ENCODE data around the gene TNNC1.

The TNNC1 gene

DNA sequence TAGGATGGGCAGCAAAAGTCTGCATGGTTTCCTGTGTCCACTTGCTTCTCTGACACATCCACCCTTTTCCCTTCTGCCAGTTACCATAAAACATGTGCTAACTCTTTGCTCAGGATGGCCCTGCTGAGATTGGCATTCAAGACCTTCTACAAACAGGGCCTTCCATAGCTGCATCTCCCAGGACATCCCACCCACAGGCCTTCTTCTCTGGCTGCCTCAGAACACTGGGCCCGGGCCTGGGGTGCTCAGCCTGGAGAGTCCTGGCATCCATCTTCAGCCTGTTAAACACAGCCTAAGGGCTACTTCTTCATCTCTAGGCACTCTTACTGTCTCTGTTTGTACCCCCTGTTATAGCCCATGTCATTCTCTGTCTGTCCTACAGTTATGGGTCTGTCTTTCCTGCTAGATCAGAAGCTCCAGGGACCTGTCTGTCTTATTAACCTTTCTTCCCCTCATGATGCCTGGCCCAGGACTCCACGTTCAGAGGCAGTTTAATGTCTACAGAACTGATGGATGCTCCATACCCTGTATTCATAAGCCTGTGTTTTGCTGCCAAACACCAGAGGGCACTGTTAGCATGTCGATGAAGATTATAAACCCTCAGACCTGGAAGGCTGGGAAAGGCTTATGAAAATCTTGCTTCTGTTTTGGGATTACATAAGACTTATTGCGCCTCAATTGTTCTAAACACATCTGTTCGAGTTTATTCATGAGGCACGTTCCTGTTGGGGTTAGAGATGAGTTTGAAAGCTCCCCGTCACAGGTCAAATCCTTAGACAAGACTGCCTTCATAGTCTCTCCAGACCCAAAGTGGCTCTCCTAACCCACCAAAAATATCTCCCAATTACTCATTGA is 25.5 kb downstream of the TNNC1 start:
- DNase-seq = no peak

DNA sequence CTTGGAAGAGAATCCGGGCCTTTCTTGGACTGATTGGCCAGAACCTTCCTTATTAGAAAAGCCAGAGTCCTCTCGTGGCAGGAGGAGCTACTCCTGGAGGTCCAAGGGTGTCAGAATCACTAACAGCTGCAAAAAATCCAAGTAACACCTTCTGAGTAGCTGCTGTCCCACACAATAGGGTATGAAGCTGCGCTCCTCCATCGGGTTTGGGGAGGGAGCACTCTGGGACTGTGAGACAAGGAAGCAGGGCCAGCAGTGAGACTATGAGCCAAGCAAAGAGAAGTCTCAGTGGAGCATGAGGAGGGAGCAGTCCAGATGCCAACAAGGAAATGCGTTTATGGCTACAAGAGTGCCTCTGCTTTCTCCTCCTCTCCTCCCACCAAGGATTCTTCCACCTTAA is 30.7 kb downstream of the TNNC1 start:
- DNase-seq = no peak

GRCh38 chr3:52422669-52423068 is 31.2 kb downstream of the TNNC1 start:
- no peak for DNase-seq

DNA sequence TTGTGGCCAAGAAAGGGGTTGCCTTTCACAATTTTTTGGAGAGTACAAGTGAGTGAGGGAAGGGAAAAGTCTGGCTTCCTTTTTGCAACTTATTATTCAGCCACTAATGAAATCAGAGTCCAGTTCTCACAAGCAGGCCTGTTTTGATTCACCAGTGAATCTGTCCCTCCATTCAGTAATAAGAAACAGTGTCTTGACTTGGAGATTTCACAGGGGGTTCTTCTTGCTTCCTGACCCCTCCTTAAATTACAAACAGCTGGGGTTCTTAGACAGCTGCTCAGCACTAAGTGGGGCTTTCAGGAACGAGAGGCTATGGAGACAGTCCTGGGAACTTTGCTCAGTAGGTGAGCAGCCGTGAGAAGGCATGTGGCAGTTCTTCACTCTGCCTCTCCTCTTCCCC is 33.5 kb downstream of the TNNC1 start:
- no peak for DNase-seq

DNA sequence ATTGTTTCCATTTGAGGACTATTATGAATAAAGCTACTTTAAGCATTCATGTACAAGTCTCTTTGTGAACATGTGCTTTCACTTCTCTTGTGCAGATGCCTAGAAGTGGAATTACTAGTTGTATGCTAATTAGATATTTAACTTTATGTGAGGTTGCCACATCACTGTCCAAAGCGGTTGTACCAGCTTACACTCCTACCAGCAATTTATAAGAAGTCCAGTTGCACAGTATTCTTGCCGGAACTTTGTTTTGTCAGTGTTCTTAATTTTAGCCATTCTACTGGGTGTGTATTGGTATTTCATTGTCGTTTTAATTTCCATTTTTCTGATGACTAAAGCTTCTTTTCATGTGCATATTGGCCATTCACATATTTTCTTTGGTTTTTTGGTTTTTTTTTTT is 38.0 kb downstream of the TNNC1 start:
- no peak for DNase-seq

DNA sequence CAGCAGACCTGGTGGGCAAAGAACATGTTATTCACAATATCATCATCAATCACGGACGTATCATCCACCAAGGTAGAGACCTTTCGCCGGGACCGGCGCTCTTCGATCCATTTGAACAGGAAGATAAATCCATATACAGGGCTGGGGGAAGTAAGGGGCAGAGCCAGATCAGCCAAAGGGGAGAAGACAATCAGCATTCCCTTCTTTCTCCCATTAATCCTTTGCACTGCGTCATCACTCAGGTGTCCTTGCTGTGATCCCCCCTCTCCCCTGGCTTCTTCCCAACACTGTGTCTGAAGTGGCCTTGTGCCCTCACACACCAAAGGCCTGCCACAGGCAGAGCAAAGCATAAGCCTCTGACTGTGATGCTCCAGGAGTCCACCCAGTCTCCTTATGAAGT is 45.4 kb downstream of the TNNC1 start:
- DNase-seq = no peak

GRCh38 chr3:52407779-52408178 is 46.1 kb downstream of the TNNC1 start:
- DNase-seq = no peak

DNA sequence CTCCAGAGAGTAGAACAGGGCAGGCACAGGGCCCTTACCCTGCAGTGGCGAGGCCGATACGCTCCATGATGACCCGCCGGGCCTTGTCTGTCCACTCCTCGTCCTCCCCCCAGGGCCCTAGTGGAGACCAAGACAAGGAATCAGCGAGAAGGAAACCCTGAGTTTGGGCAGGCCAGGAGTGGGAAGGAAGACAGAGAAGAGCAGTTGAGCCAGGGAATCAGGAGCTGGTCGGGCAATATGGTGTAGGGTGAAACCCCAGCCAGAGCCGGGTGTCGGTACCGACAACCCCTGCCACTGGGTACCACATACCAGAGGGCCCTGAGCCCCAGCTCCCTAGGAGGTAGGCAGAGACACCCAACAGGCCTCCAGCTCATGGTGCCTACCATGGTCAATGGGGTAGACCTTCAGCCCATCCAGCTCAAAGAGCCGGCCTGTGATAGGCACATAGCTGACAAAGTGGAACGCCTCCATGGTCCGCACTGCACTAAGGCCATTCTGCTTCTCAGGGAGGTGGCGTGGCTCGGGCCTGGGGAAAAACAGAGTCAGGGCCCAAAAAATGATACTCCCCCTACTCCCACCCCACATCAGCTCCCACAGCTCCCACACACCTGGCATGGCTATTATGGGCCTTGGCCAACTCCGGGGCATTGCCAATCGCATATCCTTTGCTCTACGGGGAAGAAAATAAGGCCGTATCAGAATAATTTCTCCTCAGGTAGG is 46.9 kb downstream of the TNNC1 start:
- no peak for DNase-seq

- no peak for DNase-seq
Observed at GRCh38 chr3:52406231-52406661, 47.6 kb downstream of the TNNC1 start.

DNA sequence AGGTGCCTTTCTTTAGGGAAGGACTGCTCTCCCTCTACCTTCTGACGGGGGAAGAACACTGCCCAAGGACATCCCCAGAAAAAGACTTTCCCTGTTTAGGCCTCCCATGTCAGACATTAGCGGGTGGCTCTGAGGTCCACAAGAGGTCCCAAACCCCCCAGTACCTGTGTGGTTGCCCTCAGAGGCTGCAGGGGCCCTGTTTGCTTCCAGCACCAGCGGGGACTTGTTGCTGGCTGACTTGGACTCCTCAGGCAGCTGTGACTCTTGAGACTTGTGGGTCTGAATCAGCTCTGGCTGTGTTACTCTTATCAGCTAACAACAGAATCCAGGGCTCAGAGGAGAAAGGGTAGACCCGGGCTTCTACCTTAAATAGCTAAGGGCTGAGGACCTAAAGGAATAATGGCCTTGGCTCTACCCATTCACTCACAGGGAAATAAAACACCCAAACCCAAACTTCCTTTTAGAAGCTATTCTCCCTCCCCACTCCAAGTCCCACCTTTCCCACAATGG is 48.2 kb downstream of the TNNC1 start:
- no peak for DNase-seq

GRCh38 chr3:52405066-52405465 is 48.8 kb downstream of the TNNC1 start:
- no peak for DNase-seq

DNA sequence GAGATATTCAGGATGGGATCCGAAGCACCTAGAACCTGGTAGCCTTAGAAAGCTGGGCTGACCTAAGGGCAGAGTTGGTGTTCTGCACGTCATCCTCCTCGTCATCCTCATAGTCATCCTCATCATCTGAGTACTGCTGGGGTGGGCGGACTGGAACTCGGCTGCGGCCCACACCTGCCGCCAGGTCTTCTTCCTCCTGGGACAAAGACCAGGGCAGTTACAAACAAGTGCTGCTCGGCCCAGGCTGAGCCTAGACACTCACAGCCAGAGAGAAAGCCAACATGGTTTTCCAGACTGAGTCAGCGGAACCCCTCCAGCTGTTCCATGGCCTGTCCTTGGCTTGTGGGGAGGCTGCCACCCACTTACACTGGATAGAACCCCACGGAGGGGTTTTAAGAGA is 49.5 kb downstream of the TNNC1 start:
- DNase-seq = no peak

GRCh38 chr3:52403955-52404354 is 49.9 kb downstream of the TNNC1 start:
- no peak for DNase-seq

- DNase-seq = no peak
Observed at GRCh38 chr3:52403271-52403841, 50.5 kb downstream of the TNNC1 start.

GRCh38 chr3:52402706-52403270 is 51.1 kb downstream of the TNNC1 start:
- no peak for DNase-seq

GRCh38 chr3:52402101-52402521 is 51.7 kb downstream of the TNNC1 start:
- DNase-seq = no peak

- DNase-seq = no peak
Observed at GRCh38 chr3:52401551-52401950, 52.3 kb downstream of the TNNC1 start.
